Measurements from ENCODE around the gene PADI1.

The PADI1 gene

DNA sequence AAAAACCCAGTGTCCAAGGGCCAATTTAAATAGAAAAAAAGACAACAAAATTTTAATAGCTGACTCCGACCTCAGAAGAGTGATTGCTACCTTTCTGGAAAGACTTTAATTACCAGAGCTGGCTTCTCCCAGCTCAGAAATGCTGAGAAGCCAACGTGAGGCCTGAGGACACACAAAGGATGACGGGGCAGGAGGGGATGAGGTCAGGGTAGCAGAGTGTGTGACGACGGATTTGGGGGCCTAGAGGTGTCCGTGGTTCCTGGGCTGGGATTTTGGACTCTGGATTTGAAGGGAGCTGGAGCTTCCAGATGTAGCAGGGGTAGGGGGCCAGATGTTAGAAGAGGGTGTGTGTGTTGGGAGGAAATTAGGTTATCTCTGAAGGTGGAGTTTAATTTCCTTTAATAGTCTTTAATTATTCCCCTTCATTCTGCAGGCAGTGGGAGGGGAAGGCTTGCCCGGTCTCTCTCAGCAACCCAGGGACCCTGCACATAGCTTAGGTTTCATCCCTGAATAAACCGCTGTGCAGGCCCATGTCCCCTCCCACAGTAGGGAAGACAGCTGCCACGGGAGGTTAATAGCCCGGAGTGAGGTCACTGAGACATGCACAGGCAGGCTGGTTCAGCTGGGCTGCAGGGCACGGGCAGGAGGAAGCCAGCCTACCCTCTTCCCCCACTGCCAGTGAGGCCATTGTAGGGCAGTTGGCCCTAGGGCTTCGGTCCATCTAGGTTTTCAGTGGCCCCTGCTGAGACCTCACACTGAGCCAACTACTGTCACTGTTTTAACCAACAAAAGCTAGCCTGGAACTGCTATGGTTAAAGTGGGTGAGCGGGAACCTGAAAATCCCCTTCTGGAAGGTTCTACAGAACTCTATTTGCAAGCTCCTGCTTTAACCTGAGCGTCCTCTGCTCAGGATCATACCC, 40.2 kb downstream of the PADI1 start:
- no peak for DNase-seq

DNA sequence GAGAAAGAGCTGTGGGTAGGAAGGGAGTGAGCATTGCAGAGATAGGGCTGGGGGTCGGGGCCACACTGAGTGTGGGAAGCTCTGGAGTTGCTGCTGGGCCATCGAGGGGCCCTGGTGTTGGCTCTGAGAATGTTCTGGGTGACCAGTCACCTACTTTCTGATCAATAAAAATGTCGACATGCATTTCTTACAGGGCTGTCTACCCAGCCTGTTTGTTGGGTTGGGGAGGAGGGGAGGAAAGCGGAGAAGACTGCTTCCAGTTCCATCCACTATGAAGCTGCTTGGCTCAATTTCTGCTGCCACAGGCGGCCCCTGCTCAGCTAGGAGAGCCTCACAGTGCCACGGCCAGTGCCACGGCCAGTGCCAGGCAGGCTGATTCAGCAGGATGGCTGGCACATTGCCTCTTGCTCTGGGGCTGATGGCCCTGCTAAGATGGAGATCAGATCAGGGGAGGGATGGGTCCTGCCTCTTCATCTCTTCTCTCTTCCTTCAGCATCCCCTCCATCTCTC, 40.9 kb downstream of the PADI1 start:
- no peak for DNase-seq

DNA sequence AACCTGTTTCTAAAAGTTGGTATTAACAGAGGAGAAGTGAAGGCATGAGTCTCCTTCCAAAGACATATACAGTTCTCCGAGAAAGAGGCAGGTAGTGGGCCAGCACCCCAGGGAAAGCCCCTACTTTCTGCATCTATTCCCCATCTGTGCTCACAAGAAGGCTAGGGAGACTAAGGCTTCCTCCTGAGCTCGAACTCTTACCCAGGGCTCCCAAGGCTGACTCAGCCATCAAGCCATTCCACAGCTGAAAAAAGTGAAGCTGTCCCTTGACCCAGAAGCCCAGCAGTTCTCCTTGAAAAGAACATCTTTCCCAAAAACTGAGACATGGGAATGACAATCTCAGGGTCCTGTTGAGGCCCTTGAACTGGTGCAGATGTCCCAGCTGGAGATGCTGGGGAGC, 42.0 kb downstream of the PADI1 start:
- DNase-seq = no peak

DNA sequence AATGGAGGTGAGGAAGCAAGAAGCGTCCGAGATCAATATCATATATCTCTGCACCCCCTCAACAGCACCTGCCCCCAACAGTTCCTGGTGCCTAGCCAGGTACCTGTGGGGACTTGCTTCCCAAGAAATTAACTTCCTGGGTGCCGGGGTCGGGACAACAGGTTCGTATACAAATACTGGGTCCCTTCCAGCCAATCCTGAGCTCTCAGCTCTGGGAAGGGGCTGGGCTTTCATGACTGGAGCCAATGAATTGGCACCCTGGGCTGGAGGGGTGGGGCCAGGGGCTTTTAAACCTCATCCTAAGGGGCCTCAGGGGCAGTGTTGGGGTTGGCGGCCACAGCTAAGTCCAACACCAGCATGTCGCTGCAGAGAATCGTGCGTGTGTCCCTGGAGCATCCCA, 43.9 kb downstream of the PADI1 start, which contains the start of gene PADI3:
PADI3 (plus strand) TSS at position 318 of the 400 bp plus-strand sequence; CDS start at position 358, 40 bp downstream.
- DNase-seq = no peak

DNA sequence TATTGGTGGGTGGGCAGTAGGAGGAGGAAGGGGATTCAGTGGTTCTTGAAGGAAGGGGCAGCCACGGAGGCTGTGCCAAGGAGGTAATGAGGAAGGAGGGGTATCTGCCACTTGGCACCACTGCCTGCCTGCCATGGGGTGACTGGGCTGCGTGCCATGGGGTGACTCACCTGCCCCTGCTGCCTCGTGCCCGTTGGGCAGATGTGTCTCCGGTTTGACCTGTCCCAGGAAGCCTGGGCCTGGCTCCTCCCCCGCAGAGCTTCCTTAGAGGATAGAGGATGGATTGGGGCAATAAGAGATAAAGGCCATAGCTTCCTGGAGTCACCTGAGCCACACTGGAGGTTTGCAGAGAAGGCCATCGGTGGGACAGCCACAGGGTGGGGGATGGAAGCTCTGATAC, 45.7 kb downstream of the PADI1 start:
- DNase-seq = peak; percentile 15 to 99

DNA sequence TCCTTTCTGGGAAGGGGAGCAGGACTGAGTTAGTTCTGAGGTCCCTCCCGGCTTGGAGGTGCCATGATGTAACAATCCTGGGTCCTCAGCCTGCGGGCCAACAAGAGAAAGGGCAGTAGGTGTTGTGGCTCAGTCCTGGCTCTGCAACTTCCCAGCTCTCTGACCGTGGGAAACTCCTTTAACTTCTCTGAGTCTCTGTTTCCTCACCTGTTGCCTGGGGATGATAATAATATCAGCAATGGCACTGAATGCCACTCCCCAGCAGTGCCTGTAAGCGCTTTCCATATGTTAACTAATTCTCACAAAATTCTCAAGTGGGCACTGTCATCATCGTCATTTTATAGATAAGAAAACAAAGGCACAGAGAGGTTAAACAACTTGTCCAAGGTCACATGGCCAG, 46.3 kb downstream of the PADI1 start:
- no peak for DNase-seq

DNA sequence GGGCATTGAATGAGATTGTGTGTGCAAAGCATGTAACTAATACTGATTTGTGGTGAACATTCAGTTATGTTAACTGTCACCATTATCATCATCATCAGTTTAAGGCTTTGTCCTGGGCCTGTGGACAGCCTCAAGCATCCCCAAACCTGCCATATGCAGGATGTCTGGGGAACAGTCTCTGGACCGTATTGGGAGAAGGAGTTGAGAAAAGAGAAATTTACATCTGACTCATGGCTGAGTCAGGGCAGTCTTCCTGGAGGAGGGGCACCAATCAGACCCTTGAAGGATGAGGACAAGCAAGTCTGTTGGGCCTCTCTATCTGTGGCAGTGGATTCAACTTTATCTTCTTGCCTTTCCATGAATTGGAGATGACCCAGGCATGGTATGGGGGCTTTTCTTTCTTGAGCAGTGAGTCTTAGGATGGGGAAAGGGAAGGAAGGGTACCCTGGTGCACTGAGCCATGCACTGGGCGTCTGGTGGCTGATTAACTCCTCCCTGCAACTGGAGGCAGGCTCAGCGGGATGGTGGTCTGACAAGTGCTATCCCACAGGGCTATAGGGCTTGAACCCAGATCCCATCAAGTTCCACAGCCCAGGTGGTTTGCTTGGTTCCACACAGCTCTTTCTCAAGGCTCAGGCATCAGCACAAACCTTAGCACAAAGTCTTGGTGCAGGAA, 46.9 kb downstream of the PADI1 start:
- peak in 1 of 2 donors; percentile 48 for DNase-seq

DNA sequence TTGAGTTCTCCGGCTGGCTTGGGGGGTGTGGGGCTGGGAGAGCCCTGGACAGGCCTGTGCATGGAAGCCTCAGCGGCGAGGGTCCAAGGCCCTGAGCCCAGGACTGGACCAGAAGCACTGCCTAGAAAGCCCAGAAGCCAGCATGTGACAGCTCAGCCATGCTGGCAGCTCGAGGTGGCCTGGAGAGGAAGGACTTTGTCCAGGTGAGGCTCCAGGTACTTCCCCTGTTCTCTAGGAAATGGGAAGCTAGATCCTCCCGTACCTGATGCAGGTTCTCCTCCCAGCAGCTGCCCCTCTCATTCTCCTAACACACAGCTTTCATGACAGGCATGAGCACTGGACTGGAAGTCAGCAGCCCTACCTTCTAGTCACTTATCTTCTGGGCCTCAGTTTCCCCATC, 50.4 kb downstream of the PADI1 start:
- no peak for DNase-seq

DNA sequence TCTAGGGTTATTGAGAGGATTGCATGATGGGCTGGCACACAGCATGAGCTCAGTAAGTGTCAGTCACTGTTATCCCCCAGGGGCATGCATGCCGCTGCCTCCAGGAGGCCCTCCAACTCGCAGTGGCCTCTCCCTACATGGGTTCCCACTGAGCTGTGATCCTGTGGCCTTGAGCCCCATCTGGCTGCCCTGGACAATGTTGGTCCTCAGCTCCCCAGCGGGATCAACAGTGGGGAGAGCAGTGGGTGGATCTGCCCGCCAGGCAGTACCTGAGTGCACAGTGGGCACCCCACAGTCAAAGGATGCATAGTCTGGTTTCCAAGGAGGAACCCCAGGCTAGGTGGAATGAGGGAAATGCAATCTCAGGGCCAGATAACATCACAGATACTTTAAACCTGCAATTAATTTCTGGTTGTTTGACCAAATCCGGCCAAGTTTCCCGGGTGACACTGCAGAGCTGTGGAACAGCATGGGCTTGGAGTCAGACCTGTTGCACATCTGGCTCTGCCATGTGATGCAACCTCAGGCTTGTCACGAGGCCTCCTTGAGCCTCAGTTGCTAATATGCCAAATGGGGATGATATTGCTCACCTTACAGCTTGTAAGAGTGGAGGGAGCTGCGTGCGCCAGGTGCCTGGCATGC, 53.3 kb downstream of the PADI1 start:
- no peak for DNase-seq

DNA sequence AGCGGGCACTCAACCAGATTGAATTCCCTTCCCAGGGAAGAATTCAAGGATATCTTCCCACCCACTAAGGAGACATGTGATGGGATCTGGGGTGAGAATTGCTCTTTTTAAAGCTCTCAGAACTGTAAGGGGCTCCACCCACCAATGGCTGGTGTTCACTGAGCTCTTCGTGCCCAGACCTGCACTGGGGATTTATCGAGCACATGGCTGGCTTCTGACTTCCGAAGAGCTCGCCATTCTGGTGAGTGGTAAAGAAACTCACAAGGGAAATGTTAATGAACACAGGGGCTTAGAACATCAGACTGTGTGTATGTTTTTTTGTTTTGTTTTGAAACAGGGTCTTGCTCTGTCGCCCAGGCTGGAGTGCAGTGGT, 53.8 kb downstream of the PADI1 start:
- no peak for DNase-seq

DNA sequence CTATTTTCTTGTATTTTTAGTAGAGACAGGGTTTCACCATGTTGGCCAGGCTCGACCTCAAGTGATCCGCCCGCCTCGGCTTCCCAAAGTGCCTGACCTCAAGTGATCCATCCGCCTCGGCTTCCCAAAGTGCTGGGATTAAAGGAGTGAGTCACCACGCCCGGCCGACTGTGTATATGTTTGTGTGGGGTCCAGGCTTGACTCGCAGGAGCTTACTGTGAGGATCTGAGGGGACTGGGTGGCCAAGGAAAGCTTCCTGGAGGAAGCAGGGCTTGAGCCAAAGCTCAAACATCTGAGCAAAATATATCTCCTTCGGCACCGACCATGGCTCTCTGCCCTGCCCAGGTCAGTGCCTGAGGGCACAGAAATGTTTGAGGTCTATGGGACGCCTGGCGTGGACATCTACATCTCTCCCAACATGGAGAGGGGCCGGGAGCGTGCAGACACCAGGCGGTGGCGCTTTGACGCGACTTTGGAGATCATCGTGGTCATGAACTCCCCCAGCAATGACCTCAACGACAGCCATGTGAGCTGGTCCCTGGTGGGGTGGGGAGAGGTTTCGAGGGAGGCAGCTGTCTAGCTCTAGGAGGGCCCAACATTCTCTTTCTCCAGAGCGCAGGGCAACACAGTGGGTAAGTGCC, 54.4 kb downstream of the PADI1 start:
- no peak for DNase-seq

DNA sequence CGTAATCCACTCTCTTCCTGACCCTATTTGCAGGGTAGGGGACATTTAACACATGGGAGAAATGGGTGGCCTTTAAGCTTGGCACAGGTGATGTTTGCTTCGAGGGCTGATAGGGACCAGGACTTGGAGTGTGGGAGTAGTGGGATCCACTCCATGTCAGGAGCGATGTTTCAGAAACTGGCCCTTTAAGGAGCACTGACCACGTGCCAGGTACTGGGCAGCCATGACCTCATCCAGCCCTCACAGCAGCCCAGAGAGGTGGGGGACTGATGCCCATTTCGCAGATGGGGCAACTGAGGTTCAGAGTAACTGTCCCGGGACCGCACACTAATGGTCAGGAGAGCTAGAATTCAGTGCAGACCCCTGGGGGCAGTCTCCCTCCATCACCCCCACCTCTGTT, 55.3 kb downstream of the PADI1 start:
- DNase-seq = no peak

DNA sequence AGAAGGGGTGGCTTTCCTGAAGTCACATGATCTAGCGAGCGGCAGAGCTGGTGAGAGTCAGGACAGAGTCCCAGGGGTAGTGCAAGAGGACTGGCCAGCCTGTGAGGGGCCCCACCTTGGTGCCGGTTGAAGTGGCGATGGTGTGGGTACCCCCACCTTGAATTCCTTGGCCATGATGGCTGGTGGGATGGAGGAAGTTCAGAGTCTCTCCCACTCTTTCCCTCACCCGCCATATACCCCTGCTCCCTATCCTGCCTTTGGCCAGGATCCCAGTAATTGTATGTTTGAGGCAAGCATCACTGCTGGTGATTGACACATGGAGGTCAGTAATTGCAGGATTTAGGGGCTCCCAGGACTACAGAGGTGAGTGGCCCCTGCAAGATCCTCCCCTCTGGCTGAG, 55.8 kb downstream of the PADI1 start:
- DNase-seq = no peak

DNA sequence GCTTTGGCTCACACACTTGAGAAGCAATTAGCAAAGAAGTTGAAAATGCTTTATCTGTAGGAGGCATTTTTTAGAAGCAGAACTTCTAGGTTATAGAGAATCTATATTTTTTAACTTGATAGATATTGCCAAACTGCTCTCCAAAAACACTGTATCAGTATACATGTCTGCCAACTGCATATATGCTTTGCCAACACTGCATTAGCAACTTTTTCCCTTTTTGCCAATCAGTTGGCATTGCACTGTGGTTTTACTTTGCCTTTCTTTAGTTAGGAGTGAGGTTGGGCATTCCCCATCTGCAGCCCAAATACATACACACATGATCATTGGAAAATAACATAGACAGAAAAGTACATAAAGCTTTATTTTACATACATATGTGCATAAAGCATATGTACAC, 59.0 kb downstream of the PADI1 start:
- DNase-seq = no peak

DNA sequence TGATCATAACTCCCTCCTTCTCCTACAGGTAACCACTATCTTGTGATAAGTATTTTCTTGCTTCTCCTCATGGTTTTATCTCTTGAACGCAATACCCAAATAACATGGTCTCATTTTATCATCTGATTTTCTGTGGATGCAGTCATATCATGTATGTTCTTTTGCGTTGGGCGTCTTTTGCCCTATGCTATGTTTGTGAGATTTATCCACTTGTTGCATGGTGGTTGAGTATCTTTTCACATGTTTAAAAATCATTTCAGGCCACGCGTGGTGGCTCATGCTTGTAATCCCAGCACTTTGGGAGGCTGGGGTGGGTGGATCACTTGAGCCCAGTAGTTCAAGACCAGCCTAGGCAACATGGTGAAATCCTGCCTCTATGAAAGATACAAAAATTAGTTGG, 59.5 kb downstream of the PADI1 start:
- DNase-seq = no peak

DNA sequence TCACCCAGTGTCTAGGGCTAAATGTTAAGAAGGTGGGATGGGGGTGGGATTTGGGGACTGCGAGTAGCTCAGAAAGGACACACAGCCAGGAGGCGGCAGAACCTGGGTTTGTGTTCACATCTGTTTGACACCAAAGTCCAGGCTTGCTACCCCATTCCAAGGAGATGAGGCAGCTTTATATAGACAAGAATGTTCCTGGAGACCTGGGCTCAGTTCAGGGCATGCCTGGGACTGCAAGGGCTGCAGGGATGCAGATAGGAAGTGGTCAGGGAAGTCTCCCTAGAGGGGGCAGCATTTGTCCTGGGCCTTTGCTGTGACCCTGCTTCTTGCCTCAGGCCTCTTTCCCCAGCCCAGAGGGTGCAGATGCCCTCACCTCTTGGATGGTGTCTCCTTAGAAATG, 60.2 kb downstream of the PADI1 start:
- no peak for DNase-seq

DNA sequence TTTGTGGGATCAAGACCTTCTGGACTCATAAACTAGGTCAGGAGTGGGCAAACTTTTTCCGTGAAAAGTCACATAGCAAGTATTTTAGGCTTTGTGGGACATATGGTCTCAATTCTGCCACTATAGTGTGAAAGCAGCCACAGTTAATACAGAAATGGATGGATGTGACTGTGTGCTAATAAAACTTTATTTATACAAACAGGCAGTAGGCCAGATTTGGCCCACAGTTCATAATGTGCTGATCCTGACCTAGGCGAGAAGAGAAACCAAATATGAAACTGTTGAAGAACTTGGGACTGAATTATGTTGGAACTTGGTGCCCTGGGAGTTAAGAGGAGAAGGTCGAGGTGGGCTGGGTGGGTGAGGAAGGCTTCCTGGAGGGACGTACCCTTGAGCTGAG, 61.0 kb downstream of the PADI1 start:
- no peak for DNase-seq

DNA sequence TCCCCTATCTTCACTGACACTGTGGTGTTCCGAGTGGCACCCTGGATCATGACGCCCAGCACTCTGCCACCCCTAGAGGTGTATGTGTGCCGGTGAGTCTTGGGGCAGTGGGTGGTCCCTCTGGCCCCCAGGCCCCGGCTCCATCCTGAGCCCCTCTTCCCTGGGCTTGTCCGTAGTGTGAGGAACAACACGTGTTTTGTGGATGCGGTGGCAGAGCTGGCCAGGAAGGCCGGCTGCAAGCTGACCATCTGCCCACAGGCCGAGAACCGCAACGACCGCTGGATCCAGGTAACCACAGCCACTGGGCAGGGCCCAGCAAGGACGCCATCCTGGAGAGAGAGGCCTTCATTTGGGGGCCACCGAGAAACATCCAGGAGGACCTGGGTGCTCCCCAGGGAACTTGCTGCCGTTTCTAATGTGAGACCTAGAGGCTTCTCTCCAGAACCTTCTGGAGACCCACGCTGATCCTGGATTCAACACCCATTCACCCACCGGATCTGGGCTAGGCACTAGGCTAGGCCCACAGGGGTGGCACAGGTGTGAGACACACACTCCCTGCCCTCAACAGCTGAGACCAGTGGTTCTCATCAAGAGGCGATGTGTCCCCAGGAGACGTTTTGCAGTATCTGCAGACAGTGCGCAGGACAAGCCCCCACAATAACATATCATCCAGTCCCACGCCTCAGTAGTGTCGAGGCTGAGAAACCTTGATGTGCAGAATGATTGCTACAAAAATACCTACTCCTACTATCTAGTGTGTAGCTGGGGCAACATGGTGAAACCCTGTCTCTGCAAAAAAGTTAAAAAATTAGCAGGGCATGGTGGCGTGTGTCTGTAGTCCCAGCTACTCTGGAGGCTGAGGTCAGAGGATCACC, 66.2 kb downstream of the PADI1 start:
- DNase-seq = no peak

DNA sequence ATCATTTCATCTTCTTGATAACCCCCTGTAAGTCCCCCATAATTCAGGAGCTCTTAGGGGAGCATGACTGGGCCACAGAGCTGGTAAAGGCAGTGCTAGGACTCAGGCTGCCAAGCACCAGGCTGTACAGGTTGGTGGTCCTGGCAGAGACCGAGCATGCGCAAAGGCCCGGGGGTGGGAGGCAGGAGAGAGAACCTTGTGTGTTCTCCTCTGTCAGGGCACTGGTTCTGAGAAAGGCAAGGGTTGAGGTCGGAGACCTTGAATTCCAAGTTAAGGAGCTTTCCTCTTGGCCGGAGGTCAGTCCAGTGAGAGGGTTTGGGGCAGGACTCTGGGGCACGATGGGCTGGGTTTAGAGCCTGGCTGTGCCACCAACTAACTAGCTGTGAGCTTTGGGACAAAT, 67.1 kb downstream of the PADI1 start:
- no peak for DNase-seq

DNA sequence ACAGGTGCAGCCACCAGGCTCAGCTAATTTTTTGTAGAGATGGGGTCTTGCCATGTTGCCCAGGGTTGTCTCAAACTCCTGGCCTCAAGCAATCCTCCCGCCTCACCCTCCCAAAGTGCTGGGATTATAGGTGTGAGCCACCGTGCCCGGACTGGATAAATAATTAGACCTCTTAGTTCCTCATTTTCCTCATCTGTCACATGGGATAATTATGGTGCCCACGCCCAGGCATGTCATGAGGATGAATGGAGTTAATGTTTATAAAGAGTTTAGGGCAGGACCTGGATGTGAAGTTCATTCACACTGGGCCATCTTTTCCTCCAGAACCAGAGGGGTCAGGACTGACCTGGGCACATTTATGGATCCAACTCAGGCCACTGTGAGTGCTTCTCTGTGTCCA, 67.7 kb downstream of the PADI1 start:
- DNase-seq = no peak

DNA sequence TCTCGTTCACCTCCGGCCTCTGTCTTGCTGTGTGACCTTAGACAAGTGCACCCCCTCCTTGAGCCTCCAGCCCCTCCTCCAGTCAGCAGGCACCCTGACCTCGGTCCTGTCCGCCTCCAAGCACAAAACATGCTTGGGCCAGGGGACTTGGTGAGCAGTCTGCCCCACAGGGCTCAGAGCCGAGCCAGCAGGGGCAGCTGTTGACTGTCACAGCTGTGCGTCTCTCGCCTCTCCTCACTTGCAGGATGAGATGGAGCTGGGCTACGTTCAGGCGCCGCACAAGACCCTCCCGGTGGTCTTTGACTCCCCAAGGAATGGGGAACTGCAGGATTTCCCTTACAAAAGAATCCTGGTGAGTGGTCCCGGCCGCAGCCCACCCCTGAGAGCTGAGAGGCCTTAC, 68.2 kb downstream of the PADI1 start:
- DNase-seq = no peak

Data from bone marrow (tissue), 2 donors.